HG03354 (cell line): Measurements from ENCODE around the gene BICDL2.

Source experiments
- ATAC-seq: cut with Tn5 transposase; IDR thresholded peaks from one replicate; pipeline ENCODE4 v1.9.1; 2021; ENCODE audit warnings: mild to moderate bottlenecking; ENCODE audit not compliant: unreplicated experiment, poor library complexity, severe bottlenecking

BICDL2 gene

DNA sequence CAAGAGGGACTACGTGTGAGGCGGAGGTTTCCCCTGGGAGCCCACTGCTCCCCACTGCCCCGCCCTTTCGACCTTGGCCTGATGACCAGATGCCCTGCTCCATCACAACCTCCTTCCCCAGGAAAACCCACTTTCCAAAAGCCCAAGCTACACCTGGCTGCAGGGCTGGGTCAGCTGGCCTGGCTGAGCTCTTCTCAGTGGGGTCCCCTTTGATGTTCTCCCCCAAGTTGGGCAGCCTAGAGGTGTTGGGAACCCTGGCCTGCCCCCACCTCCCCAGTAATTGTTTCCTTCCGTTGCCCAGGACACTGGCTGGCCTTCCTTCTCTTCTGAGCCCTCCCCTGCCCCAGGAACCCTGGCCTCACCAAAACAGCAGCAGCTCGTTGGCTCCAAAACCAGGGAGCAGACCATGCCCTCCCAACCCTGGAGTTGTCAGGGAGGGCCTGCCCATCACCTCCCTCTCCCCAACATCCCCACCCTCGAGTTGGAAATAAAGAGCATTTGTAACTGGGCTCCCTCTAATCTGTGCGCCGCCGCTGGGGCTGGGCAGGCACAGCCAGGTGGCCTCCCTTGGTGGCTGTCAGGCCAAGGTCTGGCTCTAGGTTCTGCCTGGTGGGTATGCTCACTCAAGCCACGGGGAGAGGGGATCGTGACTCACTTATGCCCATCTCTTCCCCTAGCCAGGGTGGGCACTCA lies 22.6 kb downstream of the BICDL2 start:
- ATAC-seq: no peak

DNA sequence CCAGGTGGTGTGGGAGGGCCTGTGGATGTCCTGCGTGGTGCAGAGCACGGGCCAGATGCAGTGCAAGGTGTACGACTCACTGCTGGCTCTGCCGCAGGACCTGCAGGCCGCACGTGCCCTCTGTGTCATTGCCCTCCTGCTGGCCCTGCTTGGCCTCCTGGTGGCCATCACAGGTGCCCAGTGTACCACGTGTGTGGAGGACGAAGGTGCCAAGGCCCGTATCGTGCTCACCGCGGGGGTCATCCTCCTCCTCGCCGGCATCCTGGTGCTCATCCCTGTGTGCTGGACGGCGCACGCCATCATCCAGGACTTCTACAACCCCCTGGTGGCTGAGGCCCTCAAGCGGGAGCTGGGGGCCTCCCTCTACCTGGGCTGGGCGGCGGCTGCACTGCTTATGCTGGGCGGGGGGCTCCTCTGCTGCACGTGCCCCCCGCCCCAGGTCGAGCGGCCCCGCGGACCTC lies 23.2 kb downstream of the BICDL2 start:
- no peak for ATAC-seq

DNA sequence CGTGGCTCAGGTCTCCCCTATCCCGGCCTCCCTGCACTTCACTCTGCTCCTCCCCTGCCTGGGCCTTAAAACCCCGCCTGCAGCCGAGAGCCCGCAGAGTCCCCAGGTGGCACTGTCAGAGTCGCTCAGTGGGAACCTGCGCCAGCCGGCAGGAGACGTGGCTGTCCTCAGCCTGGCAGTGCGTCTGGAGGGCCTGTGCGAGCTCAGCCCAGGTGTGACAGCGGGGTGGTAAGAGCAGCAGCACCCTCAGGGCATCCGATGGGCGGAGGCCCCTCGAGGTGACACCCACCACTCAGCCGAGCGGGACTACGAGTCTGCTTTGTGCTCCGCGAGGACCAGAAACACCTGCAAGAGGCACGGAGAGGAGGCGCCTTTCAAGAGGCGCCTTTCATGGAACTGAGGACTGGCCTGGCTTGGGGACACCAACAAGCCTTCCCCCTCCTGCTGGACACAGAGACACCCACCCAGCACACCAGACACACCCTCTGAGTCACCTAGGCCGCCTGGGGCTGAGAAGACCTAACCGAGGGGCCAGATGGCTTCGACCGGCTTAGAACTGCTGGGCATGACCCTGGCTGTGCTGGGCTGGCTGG lies 23.8 kb downstream of the BICDL2 start, which contains the start of gene CLDN9:
Gene CLDN9, plus strand, starts transcription at position 96 of the 593 bp plus-strand sequence. Its CDS starts 440 bp downstream, at position 536.
- ATAC-seq: no peak

DNA sequence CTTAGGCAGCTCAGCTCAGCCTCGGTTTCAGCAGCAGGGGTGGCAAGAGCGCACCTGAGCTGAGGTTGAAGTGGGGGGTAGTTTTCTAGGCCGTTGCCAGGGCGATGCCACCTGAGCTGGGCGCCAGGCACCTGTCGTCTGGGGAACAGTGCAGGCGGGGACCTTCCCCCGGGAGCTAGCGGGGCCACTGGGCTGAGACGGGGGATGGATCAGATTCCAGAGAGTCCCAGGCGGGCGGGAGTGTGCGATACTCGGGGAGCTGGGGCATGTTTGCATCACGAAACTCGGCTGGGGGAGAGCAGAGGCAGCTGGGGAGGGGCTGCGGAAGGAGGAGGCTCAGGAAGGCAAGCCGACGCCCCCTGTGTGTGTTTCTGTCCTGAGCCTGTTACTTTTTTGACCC lies 24.5 kb downstream of the BICDL2 start:
- no peak for ATAC-seq

DNA sequence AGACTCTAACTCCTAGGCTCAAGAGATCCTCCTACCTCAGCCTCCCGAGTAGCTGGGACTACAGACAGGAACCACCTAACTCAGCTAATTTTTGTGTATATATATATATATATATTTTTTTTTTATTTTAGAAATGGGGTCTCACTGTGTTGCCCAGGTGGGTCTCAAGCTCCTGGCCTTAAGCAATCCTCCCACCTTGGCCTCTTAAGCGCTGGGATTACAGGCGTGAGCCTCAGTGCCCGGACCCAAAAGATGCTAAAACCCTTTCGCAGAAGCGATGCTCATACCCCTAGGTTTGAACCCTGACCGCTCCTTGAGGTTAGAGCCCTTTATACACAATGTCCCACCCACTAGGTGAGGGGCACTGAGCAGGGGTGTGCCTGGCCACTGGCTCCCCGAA lies 26.2 kb downstream of the BICDL2 start:
- ATAC-seq: no peak

DNA sequence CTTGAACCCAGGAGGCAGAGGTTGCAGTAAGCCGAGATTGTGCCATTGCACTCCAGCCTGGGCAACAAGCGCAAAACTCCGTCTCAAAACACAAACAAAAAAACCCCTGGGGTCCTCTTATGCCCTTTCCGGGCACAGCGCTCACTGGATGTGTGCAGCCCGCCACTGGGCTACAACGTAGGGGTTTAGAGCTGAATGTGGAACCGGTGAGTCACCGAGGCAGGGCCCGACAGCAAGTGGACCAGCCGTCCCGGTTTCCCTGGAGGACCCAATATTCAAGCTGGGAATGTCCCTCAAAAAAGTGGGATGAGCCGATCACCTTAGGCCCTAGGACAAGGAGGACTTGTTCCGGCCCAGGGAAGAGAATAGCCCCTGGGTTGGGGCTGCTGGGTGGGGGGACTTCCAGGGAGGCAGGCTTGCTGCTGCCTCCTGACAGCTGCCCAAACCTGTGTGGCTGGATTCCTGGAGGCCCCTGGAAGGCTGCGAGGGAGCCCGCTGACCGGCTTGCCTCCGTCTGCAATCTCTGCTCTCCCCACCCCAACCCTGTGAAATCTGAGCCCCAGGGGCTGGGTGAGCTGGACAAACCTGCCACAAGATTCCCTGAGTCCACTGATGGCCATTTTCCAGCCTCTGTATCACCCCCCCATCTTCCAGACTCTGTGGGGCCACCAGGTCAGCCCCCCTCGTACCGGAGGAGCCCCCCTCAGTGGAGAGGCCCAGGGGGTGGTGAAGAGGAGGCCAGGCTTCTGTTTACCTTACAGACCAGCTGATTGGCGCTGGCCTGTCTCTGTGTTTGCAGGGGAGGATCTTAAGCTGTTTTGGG lies 27.0 kb downstream of the BICDL2 start:
- ATAC-seq: no peak

DNA sequence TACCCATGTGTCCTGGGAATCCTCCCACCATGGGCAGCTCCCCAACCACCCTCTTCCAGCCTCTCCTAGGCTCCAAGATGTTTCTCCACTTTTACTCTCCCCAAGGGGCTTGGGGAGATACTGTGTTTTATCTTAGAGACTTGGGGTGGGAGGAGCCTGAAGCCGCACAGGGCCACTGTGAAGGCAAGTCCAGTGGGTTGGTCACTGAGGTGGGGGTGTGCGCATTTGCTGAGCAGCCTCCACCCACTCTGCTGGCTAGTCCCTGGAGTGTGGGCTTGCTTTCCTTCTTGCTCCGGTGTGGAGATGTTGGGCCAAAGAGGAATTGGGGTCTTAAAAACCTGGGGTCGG lies 28.1 kb downstream of the BICDL2 start:
- ATAC-seq: no peak

DNA sequence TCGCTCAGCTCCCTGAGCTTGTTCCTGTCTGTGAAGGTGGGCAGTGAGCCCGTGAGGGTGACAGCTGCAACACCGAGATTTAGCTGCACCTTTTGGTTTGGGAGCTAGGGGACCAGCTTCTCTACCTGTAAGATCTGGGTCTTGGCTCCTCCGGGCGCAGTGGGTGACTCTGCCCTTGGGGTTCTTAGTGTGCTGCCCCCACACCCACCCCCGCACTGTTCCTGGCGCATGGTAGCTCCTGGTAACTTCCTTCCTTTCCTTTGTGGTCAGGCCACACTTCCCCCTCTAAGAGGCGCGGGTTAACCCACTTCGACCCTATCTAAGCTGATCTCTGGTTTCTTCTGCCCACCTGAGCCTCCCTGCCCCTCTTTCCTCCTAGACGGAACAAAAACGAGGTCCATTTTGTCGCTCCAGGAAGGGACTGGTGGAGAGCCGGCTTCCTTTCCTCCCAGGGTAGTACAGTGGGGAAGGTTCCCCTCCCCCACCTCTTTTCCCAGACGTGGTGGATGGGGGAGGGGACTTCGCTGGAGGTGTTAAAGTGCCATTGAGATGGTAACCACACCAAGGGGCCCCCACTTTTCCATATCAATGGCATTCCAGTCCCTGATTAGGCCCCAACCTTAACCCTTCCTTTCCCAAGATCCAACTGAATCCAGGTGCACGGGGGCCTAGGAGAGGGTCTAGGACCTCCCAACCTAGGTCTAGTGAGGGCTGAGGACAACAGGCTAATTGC lies 28.6 kb downstream of the BICDL2 start:
- no peak for ATAC-seq

DNA sequence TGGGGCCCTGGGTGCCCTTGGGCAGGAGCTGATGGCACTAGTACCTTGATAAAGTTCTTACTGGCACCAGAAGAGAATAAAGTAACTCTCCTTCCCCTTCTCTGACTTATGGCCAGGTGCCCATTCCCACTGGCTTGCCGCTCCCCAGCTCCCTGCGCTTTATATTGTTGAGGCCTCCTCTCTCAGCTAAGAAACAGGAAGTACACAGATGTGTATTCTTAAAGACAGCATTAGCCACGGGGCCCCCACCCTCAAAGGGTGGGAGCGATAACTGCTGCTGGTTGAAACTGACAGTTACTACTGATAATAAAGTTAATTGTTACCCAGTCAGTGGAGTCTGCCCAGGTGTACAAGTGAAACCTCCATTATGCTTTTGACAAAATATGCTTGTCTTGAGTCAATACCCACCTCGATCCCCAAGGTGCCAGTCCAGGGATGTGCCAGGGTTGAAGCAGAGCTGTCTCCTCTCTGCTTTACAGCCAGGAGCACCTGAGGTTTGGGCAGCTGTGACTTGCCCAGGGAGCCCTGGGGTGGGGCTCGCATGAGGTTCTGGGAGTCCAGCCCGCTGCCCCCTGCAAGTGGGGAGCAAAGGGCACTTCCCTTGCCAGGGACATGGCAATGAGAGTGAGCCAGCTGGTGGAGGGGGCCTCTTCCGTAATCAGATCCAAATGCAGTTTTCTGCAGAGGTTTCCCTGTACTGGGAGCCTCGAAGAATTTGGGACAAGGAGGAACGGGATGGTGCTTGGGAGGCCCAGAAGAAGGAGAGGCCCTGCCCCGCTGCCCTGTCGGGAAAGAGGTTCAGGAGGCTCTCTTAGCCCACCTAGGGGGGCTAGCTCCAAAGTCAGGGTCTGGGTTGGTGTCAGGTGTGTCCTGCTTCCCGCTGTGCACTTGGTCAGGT lies 29.4 kb downstream of the BICDL2 start:
- ATAC-seq: no peak

DNA sequence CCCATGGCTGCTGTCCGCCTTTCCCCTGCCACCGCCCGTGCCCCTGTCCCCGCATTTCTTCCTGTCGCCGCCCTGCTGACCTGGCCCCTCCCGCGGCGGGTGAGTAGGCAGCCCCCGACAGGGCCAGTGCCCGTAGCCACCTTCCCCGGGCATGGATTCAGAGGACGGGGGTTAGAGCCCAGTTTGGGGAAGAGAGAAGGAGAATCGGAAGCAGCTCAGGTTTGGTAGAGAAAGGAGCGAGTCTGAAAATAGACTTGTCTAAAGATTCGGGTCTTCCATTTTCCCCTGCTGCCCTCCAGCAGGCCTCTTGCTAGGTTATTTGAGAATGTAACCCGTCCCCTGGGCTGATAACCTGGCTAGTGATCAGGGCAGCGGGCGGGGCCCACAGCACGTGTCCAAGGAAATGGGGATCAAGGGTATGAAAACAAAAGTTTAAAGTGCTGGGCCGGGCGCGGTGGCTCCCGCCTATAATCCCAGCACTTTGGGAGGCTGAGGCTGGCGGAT lies 31.9 kb downstream of the BICDL2 start:
- no peak for ATAC-seq

DNA sequence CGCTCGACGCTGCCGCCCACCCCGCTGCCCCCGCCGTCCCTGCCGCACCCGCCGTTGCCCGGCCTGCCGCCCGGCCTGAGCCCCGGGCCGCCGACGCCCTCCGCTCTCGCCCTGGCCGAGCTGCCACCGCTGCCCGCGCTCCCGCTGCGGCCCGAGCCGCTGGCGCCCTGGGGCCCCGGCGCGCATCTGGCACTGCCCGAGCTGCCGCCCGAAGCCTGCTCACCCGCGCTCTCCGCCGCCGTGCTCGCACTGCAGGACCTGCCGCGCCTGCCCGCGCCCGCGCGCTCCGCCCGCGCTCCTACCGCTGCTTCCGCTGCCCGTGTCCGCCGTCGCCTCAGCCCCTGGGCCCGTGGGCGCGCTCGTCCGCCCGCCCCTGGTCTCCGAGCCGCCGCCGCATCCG lies 32.4 kb downstream of the BICDL2 start:
- ATAC-seq: peak; percentile 12

DNA sequence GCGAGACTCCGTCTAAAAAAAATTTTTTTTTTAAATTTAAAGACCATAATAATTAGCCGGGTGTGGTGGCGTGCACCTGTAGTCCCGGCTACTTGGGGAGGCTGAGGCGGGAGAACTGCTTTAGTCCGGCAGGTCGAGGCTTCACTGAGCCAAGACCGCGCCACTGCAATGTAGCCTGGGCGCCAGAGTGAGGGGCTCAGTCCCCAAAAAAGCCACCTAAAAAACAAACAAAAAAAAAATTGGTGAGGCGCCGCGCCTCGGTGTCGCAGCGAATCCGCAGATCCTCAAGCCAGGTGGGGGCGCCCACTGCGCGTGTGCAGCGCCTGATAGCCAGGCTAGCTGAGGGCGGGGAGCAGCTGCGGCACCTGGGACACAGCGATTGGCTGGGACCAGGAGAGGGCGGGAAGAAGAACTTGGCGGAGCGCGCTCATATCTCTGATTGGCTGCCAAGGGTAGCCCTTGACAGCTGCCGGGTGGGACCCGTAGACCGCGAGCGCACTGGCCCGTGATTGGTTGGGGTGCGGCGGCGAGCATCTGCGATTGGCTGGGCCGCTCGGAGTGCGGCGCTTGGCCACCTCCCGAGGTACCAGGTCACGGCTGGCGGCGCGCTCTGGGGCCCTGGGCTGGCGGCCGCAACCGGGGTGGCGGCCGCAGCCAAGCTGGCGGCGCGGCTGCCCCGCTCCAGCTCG lies 33.0 kb downstream of the BICDL2 start:
- peak; percentile 90 for ATAC-seq

DNA sequence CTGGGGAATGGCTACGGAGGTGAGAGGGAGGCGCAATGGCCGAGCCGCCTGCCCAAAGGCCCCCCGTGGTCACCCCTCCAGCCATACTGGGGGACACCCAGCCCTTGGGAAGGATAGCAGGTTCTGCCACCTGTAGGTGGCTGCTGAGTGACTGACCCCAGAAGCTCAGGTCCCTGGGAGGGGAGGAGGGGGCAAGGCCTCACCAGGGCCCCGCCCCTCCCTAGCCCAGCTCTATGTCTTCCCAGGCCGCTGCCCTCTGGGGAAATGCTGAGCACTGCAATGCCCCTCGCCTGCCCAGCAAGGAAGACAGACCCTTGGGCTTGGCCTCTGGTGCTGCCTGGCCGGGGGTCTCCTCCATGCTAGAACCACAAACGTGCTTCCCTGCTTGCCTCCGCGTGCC lies 35.4 kb downstream of the BICDL2 start:
- ATAC-seq: no peak

DNA sequence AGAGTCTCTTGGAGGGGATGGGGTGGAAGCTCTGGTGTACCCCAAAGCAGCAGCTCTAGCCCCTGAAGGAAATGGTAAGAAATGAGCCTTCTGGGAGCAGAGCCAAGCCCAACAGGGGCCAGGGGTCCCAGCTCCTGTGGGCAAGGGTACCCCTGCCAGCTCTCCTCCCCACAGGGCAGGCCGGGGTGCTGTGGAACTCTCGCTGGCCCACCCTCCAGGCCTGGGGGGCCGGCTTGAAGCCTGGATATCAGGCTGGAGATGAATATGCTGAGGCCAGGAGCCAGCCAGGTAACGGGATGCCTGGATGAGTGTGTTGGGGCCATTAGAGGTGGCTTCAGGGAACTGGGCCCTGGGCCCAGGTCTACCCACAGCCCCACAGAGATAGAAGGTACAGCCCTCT lies 36.2 kb downstream of the BICDL2 start:
- no peak for ATAC-seq

DNA sequence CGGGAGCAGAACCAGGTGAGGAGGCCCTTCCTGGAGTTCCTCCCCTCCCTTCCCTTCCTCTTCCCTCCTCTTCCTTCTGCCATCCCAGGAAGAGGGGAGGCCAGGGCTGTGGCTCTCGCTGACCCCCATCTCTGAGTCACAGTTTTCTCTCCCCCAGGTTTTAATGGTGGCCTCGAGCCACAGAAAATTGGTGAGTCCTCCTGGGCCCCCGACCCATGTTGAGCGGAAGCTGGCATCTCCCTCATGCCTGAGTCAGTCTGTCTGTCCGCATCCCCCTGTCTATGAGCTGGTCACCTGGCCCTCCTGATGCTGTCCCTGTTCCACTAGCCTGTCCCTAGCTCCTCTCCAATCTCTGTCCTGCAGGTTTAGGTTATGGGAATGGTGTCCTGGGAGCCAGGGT lies 36.8 kb downstream of the BICDL2 start:
- no peak for ATAC-seq

DNA sequence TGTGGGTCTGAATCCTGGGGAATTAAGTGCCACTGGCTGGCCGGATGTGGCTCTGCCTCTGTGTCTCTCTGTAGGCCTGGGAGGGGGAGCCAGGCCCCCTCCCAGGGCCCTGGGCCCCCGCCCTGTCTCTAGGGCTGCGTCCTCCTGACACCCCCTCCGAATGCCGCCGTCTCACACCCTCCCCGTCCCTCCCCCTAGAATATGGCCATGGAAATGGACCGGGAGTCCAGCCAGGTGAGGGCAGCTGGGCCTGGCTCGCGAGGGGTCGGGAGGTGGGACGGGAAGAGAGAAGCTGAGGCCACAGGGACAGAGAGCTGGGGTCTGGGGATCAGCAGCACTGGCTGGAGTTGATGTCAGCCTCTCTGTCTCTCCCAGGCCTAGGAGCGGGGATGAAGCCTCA lies 40.4 kb downstream of the BICDL2 start:
- no peak for ATAC-seq

DNA sequence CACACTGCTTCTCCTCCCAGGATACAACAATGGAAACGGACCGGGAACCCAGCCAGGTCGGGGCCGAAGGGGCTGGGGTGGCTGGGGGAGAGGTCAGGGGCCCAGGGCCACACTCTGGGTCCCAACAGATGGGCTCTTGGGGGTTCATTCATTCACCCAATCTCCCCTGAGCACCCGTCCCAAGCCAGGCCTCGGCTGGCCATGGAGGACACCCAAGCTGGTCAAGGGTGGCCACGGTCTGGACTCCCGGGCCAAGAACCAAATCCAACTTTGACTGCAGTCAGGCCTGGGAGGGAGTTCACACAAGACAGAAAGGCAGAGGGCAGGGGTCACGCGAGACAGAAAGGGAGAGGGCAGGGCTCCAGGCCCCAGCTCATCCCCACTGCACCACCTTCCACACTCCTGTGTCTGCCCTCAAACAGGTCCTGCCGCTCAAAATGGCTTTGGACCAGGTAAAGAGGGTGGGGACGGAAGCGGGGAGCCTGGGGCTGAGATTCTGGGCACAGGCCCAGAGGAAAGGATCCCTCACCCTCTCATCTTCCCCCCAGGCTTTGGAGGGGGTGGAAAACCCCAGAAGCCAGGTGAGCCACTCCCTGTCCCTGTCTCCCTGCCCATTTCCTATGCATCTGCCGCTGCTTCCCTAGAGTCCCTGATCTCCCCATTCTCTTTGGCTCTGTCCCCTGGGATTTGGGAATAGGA lies 44.2 kb downstream of the BICDL2 start:
- ATAC-seq: no peak
